Sigmoid colon (tissue), 7 donors: ENCODE measurements around the gene ZNF865. TPM values are rescaled to one million over a fixed set of nuclear protein-coding genes. Genes with fewer than 3 reads are reported as not detected.

Source experiments
- DNase-seq: peaks from one replicate; pipeline ENCODE4 v3.0.0-alpha.2; 2019
- H3K27ac ChIP-seq, 4 donors: fragments of 200-600 bp; sonication (generic); one replicate each; pipeline ENCODE4 v1.5.1; 2016 to 2019; ENCODE audit warnings: mild to moderate bottlenecking in 1 of 4
- H3K27me3 ChIP-seq, 3 donors: fragments of 200-600 bp; sonication (generic); one replicate each; pipeline ENCODE4 v1.5.1; 2019; ENCODE audit warnings: mild to moderate bottlenecking in 1 of 3
- H3K36me3 ChIP-seq, 4 donors: fragments of 200-600 bp; sonication (generic); one replicate each; pipeline ENCODE4 v1.5.1; 2016 to 2019
- H3K4me1 ChIP-seq, 4 donors: fragments of 200-600 bp; sonication (generic); one replicate each; pipeline ENCODE4 v1.5.1; 2017 to 2019
- H3K4me3 ChIP-seq, 4 donors: fragments of 200-600 bp; sonication (generic); one replicate each; pipeline ENCODE4 v1.5.1; 2017 to 2019; ENCODE audit warnings: mild to moderate bottlenecking in 2 of 4, moderate library complexity in 1 of 4
- H3K9me3 ChIP-seq, 4 donors: fragments of 200-600 bp in 3 of 4; sonication (generic) in 3 of 4; one replicate each; pipeline versions ENCODE4 v1.5.1 to v1.6.1; 2013 to 2019
- CTCF ChIP-seq, 4 experiments: fragments of 450-650 bp in 3 of 4; fragments of 200-600 bp in 1 of 4; IDR thresholded peaks; one replicate each; pipeline ENCODE4 v1.5.1; 2016 to 2019; ENCODE audit warnings: antibody characterized with exemption in 4 of 4, mild to moderate bottlenecking in 3 of 4, moderate library complexity in 2 of 4
- EP300 ChIP-seq, 4 donors: sonication (generic); formaldehyde crosslinking; IDR thresholded peaks; one replicate each; pipeline ENCODE4 v1.6.1; 2017; ENCODE audit warnings: antibody characterized with exemption in 4 of 4
- POLR2A ChIP-seq, 2 donors: fragments of 450-650 bp; IDR thresholded peaks; one replicate each; pipeline ENCODE4 v1.6.1; 2016; ENCODE audit warnings: antibody characterized with exemption in 2 of 2, mild to moderate bottlenecking in 2 of 2, moderate library complexity in 2 of 2
- POLR2AphosphoS5 ChIP-seq, 4 donors: sonication (generic); formaldehyde crosslinking; IDR thresholded peaks; one replicate each; pipeline ENCODE4 v1.6.1; 2017; ENCODE audit warnings: antibody characterized with exemption in 4 of 4
- WGBS, 2 donors: extraction: QIAGEN DNeasy Blood & Tissue Kit; methylation state at CpG; one replicate each; pipeline ENCODE4 v1.1.7; 2013; 5-methylcytosine and 5-hydroxymethylcytosine counted together
- intact Hi-C: fragments of 100-400 bp; cut with DNase I; formaldehyde crosslinking; loops from one replicate; pipeline ENCODE4 v1.15.1; 2023
- polyA plus RNA-seq, 3 donors: library from polyadenylated mRNA; stranded (reverse); fragments of 200-250 nt; gene quantifications; one replicate each; pipeline ENCODE4 v1.2.3, GENCODE V29; 2013
- total RNA-seq, 4 donors: library from RNA; depleted of rRNA; stranded (reverse); fragments of >200 nt; gene quantifications; one replicate each; pipeline ENCODE4 v1.1.0, GENCODE V29; 2016
- donor health status: healthy with polysubstance abuse.
- donor health status: Bipolar disorder and iron deficiency.
- donor health status: healthy.

ZNF865 gene
- total and polyA plus RNA-seq, 7 donors = 2.3 to 9.3 (median 3.0) TPM

DNA sequence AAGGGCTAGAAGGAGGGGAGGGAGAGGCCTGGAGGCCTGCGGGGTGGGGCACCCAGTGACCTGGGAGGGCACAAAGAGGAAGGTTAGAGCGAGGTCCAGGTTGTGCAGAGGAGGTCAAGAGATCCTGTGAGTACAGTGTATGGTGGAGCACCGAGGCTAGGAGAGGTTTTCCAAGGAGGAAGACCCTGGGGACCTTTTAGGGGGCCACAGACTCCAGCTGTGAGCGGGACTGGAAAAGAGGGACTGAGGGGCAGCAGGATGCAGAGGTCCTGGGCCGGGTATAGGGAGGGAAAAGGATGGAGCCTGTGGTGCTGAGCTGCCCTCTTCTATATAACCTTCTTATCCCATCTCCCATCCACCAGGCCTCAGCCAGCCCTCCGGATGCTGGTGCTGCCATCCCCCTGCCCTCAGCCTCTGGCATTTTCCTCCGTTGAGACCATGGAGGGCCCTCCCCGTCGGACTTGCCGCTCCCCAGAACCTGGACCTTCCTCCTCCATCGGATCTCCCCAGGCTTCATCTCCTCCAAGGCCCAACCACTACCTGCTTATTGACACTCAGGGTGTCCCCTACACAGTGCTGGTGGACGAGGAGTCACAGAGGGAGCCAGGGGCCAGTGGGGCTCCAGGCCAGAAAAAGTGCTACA, 38.9 kb downstream of the ZNF865 start:
- Histone ChIP-seq H3K9me3 (no peaks in the 10 kb centered on the region), H3K4me1 (peaks cover 0 to 75% (median 68%) of the 10 kb centered on the region in 4 donors), H3K27me3 (no peaks in the 10 kb centered on the region), H3K4me3 (peak overlapping the region; percentile 78 to 99 (median 85)), H3K36me3 (peaks cover 0 to 16% (median 2%) of the 10 kb centered on the region in 4 donors), H3K27ac (peak overlapping the region; percentile 84 to 98 (median 97))
- WGBS, 2 donors = 48 to 57% methylated on average over 12 of the region's 12 CpGs
- TF ChIP-seq POLR2AphosphoS5 (IDR thresholded peaks at IDR 0.05) (no peak), CTCF (IDR thresholded peaks at IDR 0.05) (no peak), POLR2A (IDR thresholded peaks at IDR 0.05) (no peak), EP300 (IDR thresholded peaks at IDR 0.05) (no peak)
- intact Hi-C loops = no loop called here
- no peak for DNase-seq

- intact Hi-C loops = no loop called here
- TF ChIP-seq CTCF (IDR thresholded peaks at IDR 0.05) (no peak), POLR2AphosphoS5 (IDR thresholded peaks at IDR 0.05) (peak in 1 of 4 donors; percentile 14)
- Histone ChIP-seq H3K36me3 (peaks cover 0 to 16% (median 2%) of the 10 kb centered on the region in 4 donors), H3K9me3 (no peaks in the 10 kb centered on the region), H3K4me3 (peak overlapping the region in 1 of 4 donors; percentile 91), H3K27me3 (no peaks in the 10 kb centered on the region), H3K27ac (no peak overlapping the region), H3K4me1 (peaks cover 0 to 72% (median 68%) of the 10 kb centered on the region in 4 donors)
- no peak for DNase-seq
- 86 to 90% methylated on average over 28 of the region's 28 CpGs for WGBS, 2 donors
Measured at GRCh38 chr19:55644842-55645511, 39.5 kb downstream of the ZNF865 start.

DNA sequence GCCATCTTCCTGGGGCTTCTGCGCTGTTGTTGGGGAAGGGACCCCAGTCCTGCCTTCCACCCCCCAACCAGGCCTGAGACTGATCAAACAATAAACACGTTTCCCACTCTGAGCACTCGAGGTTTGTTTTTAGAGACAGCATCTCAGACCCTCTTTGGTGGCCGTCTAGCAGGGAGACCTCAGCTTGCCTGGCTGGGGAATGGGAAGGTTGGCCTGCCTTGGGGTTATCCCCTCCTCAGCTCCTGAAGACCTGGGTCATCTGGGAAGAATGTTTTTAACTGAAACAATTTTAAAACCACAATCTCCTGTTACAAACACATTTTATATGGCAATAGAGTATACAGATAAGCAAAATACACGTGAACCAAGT, 40.0 kb downstream of the ZNF865 start:
- 58 to 81% methylated on average over 5 of the region's 5 CpGs for WGBS, 2 donors
- Histone ChIP-seq H3K4me3 (no peak overlapping the region), H3K27ac (no peak overlapping the region), H3K9me3 (no peaks in the 10 kb centered on the region), H3K27me3 (no peaks in the 10 kb centered on the region), H3K36me3 (peaks cover 0 to 16% (median 3%) of the 10 kb centered on the region in 4 donors), H3K4me1 (peaks cover 0 to 67% (median 64%) of the 10 kb centered on the region in 4 donors)
- intact Hi-C loops = no loop called here
- DNase-seq = no peak
- TF ChIP-seq POLR2AphosphoS5 (IDR thresholded peaks at IDR 0.05) = no peak
- no peak for TF ChIP-seq POLR2A (IDR thresholded peaks at IDR 0.05)
- no peak for TF ChIP-seq EP300 (IDR thresholded peaks at IDR 0.05)
- no peak for TF ChIP-seq CTCF (IDR thresholded peaks at IDR 0.05)

DNA sequence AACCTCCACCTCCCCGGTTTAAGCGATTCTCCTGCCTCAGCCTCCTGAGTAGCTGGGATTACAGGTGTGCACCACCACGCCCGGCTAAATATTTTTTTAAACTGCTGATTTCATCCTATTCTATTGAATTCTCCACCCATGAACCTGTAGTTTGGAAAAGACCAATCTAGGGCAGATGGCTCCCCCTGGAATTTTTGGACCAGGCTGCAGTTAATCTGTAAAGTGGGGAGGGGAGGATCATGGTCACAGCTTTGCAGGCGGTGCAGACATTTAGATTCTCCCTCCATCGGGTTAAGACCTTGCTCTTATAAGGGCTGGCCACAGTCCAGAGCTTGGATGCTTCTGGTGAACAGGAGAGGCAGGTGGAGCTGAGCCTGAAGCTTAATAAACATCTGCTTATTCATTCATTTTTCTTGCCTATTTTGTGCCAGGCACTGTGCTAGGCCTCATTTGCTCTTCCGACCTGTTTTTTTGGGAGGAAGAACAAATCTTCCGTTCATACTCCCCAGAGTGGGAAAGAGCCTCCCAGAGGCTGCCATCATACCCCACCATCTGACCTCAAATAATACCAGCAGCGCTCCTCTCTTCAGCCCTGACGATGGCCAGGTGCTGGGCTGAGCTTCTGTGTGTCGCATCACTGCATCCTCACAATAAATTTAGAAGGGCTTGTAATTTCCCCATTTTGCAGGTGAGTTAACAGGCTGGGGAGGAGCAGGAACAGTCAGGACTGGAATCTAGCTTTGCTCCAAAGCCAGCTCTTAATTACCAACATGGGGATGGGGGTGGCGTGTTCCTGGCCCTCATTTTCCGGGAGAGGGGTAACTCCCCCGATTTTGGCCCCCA, 41.7 kb downstream of the ZNF865 start:
- H3K36me3 ChIP-seq = peaks cover 0 to 18% (median 6%) of the 10 kb centered on the region in 4 donors
- 46 to 47% methylated on average over 14 of the region's 14 CpGs for WGBS, 2 donors
- no peaks in the 10 kb centered on the region for H3K27me3 ChIP-seq
- peak overlapping the region; percentile 89 to 94 (median 92) for H3K27ac ChIP-seq
- intact Hi-C loops = no loop called here
- peak overlapping the region; percentile 86 to 98 (median 90) for H3K4me3 ChIP-seq
- no peak for DNase-seq
- TF ChIP-seq POLR2A (IDR thresholded peaks at IDR 0.05) (no peak), CTCF (IDR thresholded peaks at IDR 0.05) (no peak), EP300 (IDR thresholded peaks at IDR 0.05) (no peak), POLR2AphosphoS5 (IDR thresholded peaks at IDR 0.05) (no peak)
- peaks cover 0 to 61% (median 54%) of the 10 kb centered on the region in 4 donors for H3K4me1 ChIP-seq
- no peaks in the 10 kb centered on the region for H3K9me3 ChIP-seq
